ENCODE measurements around the gene REPS2. TPM values are rescaled to one million over a fixed set of nuclear protein-coding genes. Genes with fewer than 3 reads are reported as not detected.

The REPS2 gene
- total and polyA plus RNA-seq, 12 donors: 0.78 to 15.5 (median 6.3) TPM

GRCh38 chrX:17081968-17082367 is 135.5 kb downstream of the REPS2 start:
- ATAC-seq (no peak), DNase-seq (no peak)
- Histone ChIP-seq H3K36me3 (no peaks in the 10 kb centered on the region), H3K27ac (no peak overlapping the region), H3K27me3 (peaks cover 0 to 60% (median 0%) of the 10 kb centered on the region in 7 donors), H3K9me3 (no peaks in the 10 kb centered on the region), H3K4me1 (peaks cover 0 to 14% (median 9%) of the 10 kb centered on the region in 9 donors), H3K4me3 (no peak overlapping the region)
- WGBS, 2 donors: 92 to 93% methylated on average over 2 of the region's 2 CpGs
- intact Hi-C loops (cut with DNase I): no loop called here
- TF ChIP-seq CTCF (IDR thresholded peaks at IDR 0.05): no peak

GRCh38 chrX:17082831-17083230 is 136.4 kb downstream of the REPS2 start:
- no peak overlapping the region for H3K4me3 ChIP-seq
- H3K4me1 ChIP-seq: peaks cover 0 to 9% (median 8%) of the 10 kb centered on the region in 9 donors
- no peaks in the 10 kb centered on the region for H3K36me3 ChIP-seq
- 63 to 74% methylated on average over 7 of the region's 7 CpGs for WGBS, 2 donors
- H3K27ac ChIP-seq: no peak overlapping the region
- ATAC-seq (no peak), DNase-seq (no peak)
- no peaks in the 10 kb centered on the region for H3K9me3 ChIP-seq
- no peak for TF ChIP-seq CTCF (IDR thresholded peaks at IDR 0.05)
- H3K27me3 ChIP-seq: peaks cover 0 to 51% (median 0%) of the 10 kb centered on the region in 7 donors
- intact Hi-C loops (cut with DNase I): no loop called here

- DNase-seq (no peak), ATAC-seq (no peak)
- intact Hi-C loops (cut with DNase I): no loop called here
- Histone ChIP-seq H3K36me3 (no peaks in the 10 kb centered on the region), H3K9me3 (no peaks in the 10 kb centered on the region), H3K27ac (no peak overlapping the region), H3K4me3 (no peak overlapping the region), H3K4me1 (no peaks in the 10 kb centered on the region), H3K27me3 (peaks cover 0 to 50% (median 0%) of the 10 kb centered on the region in 7 donors)
- TF ChIP-seq CTCF (IDR thresholded peaks at IDR 0.05): no peak
- 93 to 95% methylated on average over 4 of the region's 4 CpGs for WGBS, 2 donors
Observed at GRCh38 chrX:17086317-17086716, 139.9 kb downstream of the REPS2 start.

GRCh38 chrX:17095161-17095560 is 148.7 kb downstream of the REPS2 start:
- Histone ChIP-seq H3K4me3 (no peak overlapping the region), H3K36me3 (no peaks in the 10 kb centered on the region), H3K27ac (no peak overlapping the region), H3K4me1 (no peaks in the 10 kb centered on the region), H3K9me3 (no peaks in the 10 kb centered on the region), H3K27me3 (peaks cover 0 to 12% (median 0%) of the 10 kb centered on the region in 7 donors)
- intact Hi-C loops (cut with DNase I): no loop called here
- no peak for ATAC-seq
- no peak for TF ChIP-seq CTCF (IDR thresholded peaks at IDR 0.05)
- no peak for DNase-seq
